A673 (cell line): ENCODE measurements around the gene OR1E1.

Experiments used
- EZH2 ChIP-seq: fragments of 200-600 bp; sonication (generic); IDR thresholded peaks from 2 replicates; pipeline ENCODE4 v1.6.1; 2017; ENCODE audit warnings: borderline replicate concordance, low read depth, mild to moderate bottlenecking, mixed read lengths, antibody characterized with exemption, low read length; ENCODE audit not compliant: poor library complexity, severe bottlenecking
- TF ChIP-seq, protein P1 (sequence below): fragments of 300-800, 200-600 bp; sonication (generic); conservative IDR thresholded peaks from 2 replicates; pipeline ENCODE4 v1.5.1; 2017; ENCODE audit warnings: low read depth, mild to moderate bottlenecking, antibody characterized with exemption, low read length, moderate library complexity, mixed read lengths

GRCh38 chr17:3418222-3418621 lies 20.0 kb upstream of the OR1E1 start:
- TF ChIP-seq, protein P1, sequence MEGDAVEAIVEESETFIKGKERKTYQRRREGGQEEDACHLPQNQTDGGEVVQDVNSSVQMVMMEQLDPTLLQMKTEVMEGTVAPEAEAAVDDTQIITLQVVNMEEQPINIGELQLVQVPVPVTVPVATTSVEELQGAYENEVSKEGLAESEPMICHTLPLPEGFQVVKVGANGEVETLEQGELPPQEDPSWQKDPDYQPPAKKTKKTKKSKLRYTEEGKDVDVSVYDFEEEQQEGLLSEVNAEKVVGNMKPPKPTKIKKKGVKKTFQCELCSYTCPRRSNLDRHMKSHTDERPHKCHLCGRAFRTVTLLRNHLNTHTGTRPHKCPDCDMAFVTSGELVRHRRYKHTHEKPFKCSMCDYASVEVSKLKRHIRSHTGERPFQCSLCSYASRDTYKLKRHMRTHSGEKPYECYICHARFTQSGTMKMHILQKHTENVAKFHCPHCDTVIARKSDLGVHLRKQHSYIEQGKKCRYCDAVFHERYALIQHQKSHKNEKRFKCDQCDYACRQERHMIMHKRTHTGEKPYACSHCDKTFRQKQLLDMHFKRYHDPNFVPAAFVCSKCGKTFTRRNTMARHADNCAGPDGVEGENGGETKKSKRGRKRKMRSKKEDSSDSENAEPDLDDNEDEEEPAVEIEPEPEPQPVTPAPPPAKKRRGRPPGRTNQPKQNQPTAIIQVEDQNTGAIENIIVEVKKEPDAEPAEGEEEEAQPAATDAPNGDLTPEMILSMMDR, result no peak
- TF ChIP-seq EZH2, result no peak
